Right renal cortex interstitium (tissue), 3 donors: ENCODE data around the gene GPR158. TPM values are rescaled to one million over a fixed set of nuclear protein-coding genes. Genes with fewer than 3 reads are reported as not detected.
"Not testable (repeated sequence)": the region's sequence is repeated elsewhere in the genome, so short reads cannot be mapped to it uniquely, and the experiment has no call there.

Experiments used
- DNase-seq, 3 donors: peaks; one replicate each; pipeline ENCODE4 v3.0.0-alpha.2; 2013; ENCODE audit warnings: low read depth in 3 of 3, low spot score in 2 of 3
- polyA plus RNA-seq, 3 donors: library from polyadenylated mRNA; unstranded; fragments of 120-200 nt; gene quantifications; one replicate each; pipeline ENCODE4 v1.2.1, GENCODE V29; 2013; ENCODE audit not compliant: insufficient read length in 3 of 3

GPR158 gene
- polyA plus RNA-seq = under 1 TPM; 0.24 to 0.32 (median 0.31) TPM

DNA sequence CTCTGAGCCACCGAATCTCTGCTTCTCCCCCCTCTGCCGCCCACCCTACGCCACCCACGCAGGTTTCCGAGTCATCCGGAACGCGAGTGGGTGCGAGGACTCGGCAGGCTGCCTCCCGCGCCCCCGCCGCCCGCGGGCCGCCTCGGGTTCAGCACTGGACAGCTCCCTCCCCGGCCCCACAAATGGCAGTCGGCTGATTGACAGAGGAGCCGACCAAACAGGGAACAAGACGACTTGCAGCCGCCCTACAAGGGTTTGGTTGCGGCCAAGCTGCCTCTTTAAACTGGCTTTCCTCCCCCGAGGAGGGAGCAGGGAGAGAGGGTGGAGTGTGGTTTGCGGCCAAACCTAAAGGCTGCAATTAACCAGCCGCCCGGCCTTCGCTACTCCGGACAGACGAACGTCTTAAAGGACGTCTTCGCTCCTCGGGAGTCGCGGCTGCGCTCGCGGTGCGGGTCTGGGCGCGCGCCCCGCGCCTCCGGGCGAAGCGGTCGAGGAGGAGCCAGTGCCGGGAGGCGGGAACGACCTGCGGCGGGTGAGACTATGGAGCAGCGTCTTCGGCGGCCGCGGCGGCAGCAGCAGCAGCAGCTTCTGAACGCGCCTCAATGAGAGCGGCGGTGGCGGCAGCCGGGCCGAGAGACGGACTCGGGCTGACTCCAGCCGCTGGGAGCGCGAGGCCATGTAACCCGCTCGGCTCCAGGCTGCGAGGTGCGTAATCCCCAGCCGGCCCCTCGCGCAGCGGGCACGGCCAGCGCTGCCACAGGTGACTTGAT, at the start of gene GPR158:
GPR158 (plus strand) TSS at position 541 of the 770 bp plus-strand sequence. CDS start 420 bp downstream, outside the sequence.
- peak; percentile 89 to 95 (median 91) for DNase-seq

DNA sequence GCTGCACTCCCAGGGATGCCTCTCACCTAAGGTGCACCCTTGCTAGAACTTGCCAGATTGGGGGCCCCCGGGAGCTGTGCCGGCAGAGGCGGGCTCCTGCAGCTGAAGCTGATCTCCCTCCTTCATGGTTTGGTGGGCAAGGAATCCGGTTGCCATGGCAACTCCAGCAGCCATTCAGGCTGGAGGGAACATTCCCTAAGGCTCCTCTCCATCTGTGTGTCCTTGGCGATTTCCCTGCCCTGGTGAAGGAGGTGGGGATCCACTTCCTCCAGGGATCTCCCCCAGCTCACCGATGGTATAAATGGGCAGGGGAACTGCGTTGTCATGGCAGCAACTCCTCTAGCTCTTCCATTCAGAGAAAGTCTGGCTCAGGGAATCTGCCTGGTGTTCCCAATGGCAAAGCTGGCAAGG, 49.6 kb upstream of the GPR158 start:
- DNase-seq = peak in 2 of 3 donors; percentile 45 to 76

GRCh38 chr10:25129592-25129991, 45.2 kb upstream of the GPR158 start:
- DNase-seq = no peak

DNA sequence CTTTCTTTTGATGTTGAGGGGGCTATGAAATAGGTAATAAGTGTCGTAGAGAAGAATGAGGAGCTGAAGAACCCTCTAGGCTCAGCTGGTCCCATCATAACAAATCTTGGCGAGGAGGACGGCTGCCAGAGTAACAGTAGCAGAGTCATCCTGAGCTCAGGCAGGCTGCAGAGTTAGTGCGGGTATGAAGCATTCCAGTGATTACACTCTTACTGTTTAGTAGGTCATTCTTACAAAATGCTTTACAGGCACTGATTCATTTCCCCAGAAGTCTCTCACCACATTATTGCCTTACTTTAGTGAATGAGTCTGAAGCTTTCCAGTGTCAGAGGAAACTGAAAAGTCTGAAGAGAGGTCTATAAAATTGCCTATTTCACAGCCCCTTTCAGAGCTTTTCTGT, 43.9 kb upstream of the GPR158 start:
- no peak for DNase-seq

DNA sequence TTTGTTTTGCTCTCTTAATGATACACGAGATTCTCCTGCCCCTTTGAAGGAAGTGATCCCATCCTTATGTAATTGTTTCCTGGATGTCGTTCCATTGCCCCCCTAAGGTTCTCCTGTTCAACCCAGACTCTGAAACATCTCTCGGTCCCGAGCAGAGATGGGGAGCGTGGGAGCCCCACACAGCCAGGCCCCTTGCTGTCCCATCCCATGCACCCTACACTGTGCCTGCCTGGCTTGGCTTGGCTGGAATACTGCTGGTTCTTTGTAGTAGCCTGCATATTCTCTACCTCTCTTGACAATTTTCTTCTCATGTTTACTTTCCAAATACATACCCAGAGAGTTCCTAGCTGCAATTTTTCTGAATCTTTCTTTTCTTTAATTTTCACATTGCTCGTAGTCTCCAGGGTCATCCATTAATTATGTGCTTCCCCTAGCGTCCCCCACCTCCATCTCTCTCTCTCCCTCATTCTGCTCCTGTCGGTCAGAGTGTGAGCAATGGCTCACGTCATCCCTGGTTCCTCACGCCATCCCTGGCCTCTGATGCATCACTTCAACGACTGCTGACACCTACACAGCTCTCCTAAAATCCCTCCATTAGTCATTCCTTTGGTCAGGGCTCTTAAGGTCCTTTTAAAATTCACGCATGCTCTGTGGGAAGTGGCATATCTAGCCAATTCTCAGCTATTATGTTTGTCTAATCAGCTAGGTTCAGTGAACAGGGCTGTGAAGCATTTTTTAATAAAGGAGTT, 32.5 kb upstream of the GPR158 start:
- DNase-seq = no peak

GRCh38 chr10:25157650-25158049, 17.2 kb upstream of the GPR158 start:
- DNase-seq = no peak

DNA sequence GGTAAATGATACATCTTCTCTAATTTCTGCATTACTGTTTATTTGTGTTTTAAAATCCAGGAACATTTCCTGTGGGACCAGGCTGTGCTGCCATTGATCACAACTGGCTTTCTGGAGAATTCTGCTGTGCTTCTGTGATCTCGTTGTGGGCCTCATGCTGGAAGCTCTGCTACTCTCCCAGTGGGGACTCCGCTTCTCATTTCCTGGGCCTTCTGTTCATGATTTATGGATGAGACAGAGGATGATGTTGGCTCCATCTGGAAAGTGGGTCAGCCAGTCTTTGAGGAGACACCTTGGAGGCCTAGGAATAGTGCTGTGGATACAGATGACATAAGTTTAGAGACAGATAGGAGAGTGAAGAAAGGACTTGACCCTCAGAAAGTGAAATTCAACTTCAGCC, 15.2 kb upstream of the GPR158 start:
- DNase-seq = no peak

DNA sequence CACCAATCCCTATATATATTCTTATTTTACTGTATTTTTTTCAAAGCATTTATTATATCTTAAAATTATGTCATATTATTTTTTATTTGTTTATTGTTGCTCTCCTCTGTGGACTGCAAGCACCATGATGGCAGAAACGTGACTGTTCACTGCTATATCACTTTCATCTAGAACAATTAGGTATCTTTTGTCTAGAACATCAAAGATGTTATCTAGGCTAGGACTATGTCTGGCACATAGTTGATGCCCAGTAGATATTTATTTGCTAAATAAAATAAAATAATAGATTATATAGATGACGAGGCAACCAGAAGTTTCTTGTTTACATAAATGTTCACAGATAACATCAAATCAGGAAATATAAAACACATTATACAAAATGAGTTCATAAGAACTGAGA, 12.4 kb upstream of the GPR158 start:
- no peak for DNase-seq

DNA sequence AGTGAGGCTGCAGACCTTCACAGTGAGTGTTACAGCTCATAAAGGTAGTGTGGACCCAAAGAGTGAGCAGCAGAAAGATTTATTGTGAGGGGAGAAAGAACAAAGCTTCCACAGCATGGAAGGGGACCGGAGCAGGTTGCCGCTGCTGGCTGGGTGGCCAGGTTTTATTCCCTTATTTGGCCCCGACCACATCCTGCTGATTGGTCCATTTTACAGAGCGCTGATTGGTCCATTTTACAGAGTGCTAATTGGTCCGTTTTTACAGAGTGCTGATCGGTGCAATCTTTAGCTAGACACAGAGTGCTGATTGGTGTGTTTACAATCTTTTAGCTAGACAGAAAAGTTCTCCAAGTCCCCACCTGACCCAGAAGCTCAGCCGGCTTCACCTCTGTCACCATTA, 11.3 kb upstream of the GPR158 start:
- not testable (repeated sequence) for DNase-seq

GRCh38 chr10:25169740-25170139, 5.1 kb upstream of the GPR158 start:
- DNase-seq = no peak

GRCh38 chr10:25170627-25171026, 4.2 kb upstream of the GPR158 start:
- DNase-seq = no peak

GRCh38 chr10:25175527-25176420, 973 bp downstream of the GPR158 start:
- DNase-seq = peak in 2 of 3 donors; percentile 10 to 13

DNA sequence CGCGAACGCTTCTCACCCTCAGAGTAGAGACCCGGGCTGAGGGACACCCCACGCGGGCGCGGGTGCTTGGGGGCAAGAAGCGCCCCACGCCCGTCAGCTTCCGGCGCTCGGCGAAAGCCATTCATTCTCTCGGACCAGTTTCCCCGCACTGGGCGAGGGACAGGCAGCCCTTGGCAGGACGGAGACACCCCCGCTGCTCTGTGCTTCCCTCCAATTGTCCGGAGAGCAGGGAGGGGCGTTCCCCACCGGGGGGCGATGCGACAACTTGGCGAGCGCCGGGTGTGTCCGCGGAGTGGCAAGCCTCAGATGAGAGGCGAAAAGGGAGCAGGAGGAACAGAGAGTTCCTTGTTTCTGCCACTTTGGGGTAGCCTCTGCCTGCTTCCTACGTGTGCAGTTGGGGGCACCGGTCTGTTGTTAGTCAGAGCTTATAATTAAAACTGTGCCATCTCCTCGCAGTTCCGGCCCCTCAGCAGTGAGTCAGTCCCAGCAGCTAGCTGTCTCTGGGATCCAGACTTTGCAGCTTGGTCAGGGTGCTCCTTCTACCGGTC, 1.7 kb downstream of the GPR158 start:
- DNase-seq = no peak

GRCh38 chr10:25177093-25177753, 2.4 kb downstream of the GPR158 start:
- DNase-seq = no peak

GRCh38 chr10:25177754-25178135, 2.9 kb downstream of the GPR158 start:
- no peak for DNase-seq

GRCh38 chr10:25178411-25178810, 3.6 kb downstream of the GPR158 start:
- no peak for DNase-seq

DNA sequence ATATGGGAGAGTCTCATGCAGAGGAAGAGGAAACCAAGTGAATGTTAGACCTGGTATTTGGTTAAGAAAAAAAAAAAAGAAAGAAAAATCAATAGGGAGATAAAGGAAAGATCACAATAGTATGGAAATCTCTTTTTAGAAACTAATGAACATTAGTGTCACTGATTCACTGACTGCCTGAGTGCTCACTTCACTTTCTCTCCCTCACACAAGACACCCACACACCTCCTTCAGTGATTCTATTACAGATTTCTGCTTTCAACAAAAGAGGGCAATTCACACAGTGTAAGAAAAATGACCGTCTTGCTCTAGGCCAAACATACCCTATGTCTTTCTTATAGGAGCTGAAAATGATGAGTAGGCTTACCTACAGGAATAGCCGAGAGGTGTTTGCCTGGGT, 6.0 kb downstream of the GPR158 start:
- DNase-seq = no peak

GRCh38 chr10:25182636-25183035, 7.8 kb downstream of the GPR158 start:
- no peak for DNase-seq

GRCh38 chr10:25191162-25191895, 16.5 kb downstream of the GPR158 start:
- no peak for DNase-seq
